ENCODE measurements around the gene CHST4.
"Not testable (repeated sequence)": the region's sequence is repeated elsewhere in the genome, so short reads cannot be mapped to it uniquely, and the experiment has no call there.

CHST4 gene

DNA sequence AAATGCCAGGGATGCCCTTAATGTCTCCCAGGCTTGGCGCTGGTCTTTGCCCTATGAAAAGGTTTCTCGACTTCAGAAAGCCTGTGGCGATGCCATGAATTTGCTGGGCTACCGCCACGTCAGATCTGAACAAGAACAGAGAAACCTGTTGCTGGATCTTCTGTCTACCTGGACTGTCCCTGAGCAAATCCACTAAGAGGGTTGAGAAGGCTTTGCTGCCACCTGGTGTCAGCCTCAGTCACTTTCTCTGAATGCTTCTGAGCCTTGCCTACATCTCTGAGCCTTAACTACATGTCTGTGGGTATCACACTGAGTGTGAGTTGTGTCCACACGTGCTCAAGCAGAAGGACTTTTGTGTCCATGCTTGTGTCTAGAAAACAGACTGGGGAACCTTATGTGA, 11.4 kb downstream of the CHST4 start:
- no peak overlapping the region for H3K4me2 ChIP-seq
- no peaks in the 10 kb centered on the region for H3K4me1 ChIP-seq
- H3K27me3 ChIP-seq: no peaks in the 10 kb centered on the region
- H3K36me3 ChIP-seq: no peaks in the 10 kb centered on the region
- no peak overlapping the region for H3K9ac ChIP-seq
- no peak for TF ChIP-seq Cebpa-rat (IDR thresholded peaks at IDR 0.05)
- H3K9me3 ChIP-seq (replicated peaks in 1 of 11): no peaks in the 10 kb centered on the region
- H3K27ac ChIP-seq: no peak overlapping the region
- no peak overlapping the region for H3K4me3 ChIP-seq
- no peaks in the 10 kb centered on the region for H4K20me1 ChIP-seq

DNA sequence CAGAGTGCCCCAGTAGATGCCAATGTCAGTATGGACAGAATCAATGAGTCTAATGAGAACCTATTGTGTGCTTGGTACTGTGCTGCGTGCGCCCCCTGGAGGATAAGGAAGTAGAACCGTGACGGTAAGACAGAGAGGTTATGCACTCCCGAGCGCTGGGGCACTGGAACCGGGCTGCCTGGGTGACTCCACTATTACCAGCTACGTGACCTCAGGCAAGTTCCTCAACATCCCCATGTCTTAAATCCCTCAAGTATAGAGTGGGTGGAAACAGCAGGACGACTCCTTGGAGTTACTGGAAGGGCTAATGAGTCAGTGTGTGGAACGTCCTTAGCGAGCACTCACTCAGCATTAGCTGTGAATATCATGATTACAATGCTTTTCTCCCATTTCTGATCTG, 16.2 kb downstream of the CHST4 start:
- Histone ChIP-seq H3K27ac (no peak overlapping the region), H3K4me2 (no peak overlapping the region), H3K36me3 (no peaks in the 10 kb centered on the region), H4K20me1 (no peaks in the 10 kb centered on the region), H3K9ac (no peak overlapping the region), H3K27me3 (no peaks in the 10 kb centered on the region), H3K9me3 (replicated peaks in 1 of 11) (no peaks in the 10 kb centered on the region), H3K4me3 (no peak overlapping the region), H3K4me1 (no peaks in the 10 kb centered on the region)
- no peak for TF ChIP-seq Cebpa-rat (IDR thresholded peaks at IDR 0.05)

- no peaks in the 10 kb centered on the region for H4K20me1 ChIP-seq
- H3K4me1 ChIP-seq: no peaks in the 10 kb centered on the region
- no peaks in the 10 kb centered on the region for H3K27me3 ChIP-seq
- TF ChIP-seq Cebpa-rat (IDR thresholded peaks at IDR 0.05): no peak
- peaks cover 0 to 14% (median 4%) of the 10 kb centered on the region in 11 experiments; a peak in 4 of 22 replicates for H3K9me3 ChIP-seq (replicated peaks in 1 of 11)
- H3K4me2 ChIP-seq: no peak overlapping the region
- no peak overlapping the region for H3K9ac ChIP-seq
- H3K4me3 ChIP-seq: no peak overlapping the region
- no peaks in the 10 kb centered on the region for H3K36me3 ChIP-seq
- no peak overlapping the region for H3K27ac ChIP-seq
Observed at GRCh38 chr16:71547168-71547567, 20.9 kb downstream of the CHST4 start.

- peaks cover 0 to 14% (median 4%) of the 10 kb centered on the region in 11 experiments; a peak in 4 of 22 replicates for H3K9me3 ChIP-seq (replicated peaks in 1 of 11)
- H3K36me3 ChIP-seq: no peaks in the 10 kb centered on the region
- no peak for TF ChIP-seq Cebpa-rat (IDR thresholded peaks at IDR 0.05)
- no peak overlapping the region for H3K9ac ChIP-seq
- no peaks in the 10 kb centered on the region for H3K27me3 ChIP-seq
- H3K4me2 ChIP-seq: no peak overlapping the region
- H3K27ac ChIP-seq: no peak overlapping the region
- H3K4me1 ChIP-seq: peaks cover 0 to 8% (median 0%) of the 10 kb centered on the region in 10 experiments; a peak in 2 of 20 replicates
- H3K4me3 ChIP-seq: no peak overlapping the region
- no peaks in the 10 kb centered on the region for H4K20me1 ChIP-seq
Observed at GRCh38 chr16:71552698-71553503, 26.7 kb downstream of the CHST4 start.

DNA sequence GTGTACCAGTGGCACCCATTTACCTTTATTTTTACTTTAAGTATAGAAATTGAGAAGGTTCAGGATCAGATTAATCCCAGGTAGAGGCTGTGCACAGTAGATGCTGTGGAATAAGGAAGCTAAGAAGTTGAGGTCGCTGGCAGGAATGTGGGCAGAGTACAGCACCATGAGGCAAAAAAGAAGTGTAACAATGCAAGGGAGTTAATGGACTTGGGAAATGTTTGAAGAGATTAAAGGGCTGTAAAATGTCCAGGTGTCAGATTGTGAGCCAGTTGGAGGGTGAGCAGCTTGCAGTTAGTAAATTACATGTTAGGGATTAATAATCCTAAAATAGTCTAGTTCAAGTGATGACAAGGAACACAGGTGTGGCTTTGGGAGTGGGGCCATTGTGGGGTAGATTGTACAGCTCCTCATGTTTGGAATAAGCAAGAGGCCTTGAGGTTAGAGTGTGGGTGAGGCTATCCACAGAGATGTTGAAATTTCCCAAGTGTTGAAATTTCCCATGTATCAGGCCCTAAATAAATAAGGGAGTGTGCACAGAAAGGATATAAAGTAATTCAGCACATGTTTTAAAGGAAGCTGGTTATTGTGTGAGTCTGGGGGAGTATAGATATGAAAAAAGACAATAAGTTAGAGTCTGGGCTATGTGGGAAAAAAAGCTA, 29.1 kb downstream of the CHST4 start:
- Histone ChIP-seq H3K4me3 (no peak overlapping the region), H3K36me3 (no peaks in the 10 kb centered on the region), H4K20me1 (no peaks in the 10 kb centered on the region), H3K9ac (no peak overlapping the region), H3K4me2 (no peak overlapping the region), H3K9me3 (replicated peaks in 1 of 11) (peaks cover 0 to 10% (median 1%) of the 10 kb centered on the region in 11 experiments; a peak in 6 of 22 replicates), H3K27ac (no peak overlapping the region), H3K4me1 (peaks cover 0 to 8% (median 0%) of the 10 kb centered on the region in 10 experiments; a peak in 2 of 20 replicates), H3K27me3 (no peaks in the 10 kb centered on the region)
- no peak for TF ChIP-seq Cebpa-rat (IDR thresholded peaks at IDR 0.05)

DNA sequence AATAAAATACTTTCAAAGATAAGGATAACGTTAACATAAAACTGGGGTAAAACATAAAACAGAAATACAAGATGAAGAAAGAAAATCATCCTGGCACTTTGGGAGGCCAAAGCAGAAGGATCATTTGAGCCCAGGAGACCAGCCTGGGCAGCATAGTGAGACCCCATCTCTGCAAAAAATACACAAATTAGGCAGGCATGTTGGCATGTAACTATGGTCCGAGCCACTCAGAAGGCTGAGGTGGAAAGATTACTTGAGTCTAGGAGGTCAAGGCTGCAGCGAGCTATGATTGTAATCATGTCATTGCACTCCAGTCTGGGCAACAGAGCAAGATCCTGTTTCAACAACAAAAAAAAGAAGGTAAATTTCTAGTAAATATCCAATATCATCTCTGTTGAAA, 31.1 kb downstream of the CHST4 start:
- Histone ChIP-seq H3K27ac (no peak overlapping the region), H3K4me3 (no peak overlapping the region), H3K36me3 (no peaks in the 10 kb centered on the region), H3K9ac (no peak overlapping the region), H3K4me1 (peaks cover 0 to 8% (median 0%) of the 10 kb centered on the region in 10 experiments; a peak in 2 of 20 replicates), H4K20me1 (no peaks in the 10 kb centered on the region), H3K27me3 (no peaks in the 10 kb centered on the region), H3K4me2 (no peak overlapping the region), H3K9me3 (replicated peaks in 1 of 11) (peaks cover 16 to 30% (median 20%) of the 10 kb centered on the region in 11 experiments)
- TF ChIP-seq Cebpa-rat (IDR thresholded peaks at IDR 0.05): no peak

DNA sequence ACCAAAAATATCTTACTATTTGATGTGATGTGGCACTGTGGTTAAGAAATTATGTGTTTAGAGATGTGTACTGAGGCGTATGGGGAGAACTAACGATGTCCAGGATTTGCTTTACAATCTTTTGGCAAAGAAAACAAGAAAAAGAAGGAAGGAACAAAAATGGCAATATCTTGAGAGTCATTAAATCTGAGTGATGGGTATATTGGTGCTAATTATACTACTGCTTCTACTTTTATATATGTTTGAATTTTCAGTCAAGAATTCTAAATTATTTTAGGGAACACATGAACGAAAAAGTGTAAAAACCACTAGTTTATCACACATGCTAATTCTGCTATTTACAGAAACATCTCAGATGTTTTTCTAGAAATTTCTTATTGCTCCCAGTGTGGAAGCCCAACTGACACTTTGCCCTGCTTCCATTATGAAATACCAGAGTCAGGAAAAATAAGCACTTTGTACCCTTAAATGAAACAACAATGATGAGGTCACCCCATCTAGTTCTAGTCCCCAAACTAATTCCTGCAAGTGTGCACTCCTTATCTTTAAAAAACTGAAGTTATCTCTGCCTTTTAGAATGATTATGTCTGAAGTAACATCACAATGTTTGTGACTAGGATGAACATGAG, 31.8 kb downstream of the CHST4 start:
- H3K9me3 ChIP-seq (replicated peaks in 1 of 11): peaks cover 23 to 37% (median 28%) of the 10 kb centered on the region in 11 experiments
- TF ChIP-seq Cebpa-rat (IDR thresholded peaks at IDR 0.05): no peak

DNA sequence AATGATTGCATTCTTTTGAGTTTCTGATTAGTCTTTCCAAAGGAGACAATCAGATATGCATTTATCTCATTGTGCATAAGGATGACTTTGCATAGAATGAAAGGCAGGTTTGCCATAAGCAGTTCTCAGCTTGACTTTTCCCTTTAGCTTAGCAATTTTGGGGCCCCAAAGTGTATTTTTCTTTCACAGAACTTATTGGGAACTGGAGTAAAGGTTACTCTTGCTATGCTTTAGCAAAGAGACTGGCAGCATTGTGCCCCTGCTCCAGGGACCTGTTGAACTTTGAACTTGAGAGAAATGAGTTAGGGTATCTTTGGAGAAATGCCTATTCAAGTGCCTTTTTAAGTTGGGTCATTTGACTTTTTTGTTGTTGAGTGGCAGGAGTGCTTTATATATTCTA, 33.6 kb downstream of the CHST4 start:
- Histone ChIP-seq H3K4me1 (peaks cover 6 to 11% (median 9%) of the 10 kb centered on the region in 10 experiments; a peak in 18 of 20 replicates), H4K20me1 (no peaks in the 10 kb centered on the region), H3K9ac (no peak overlapping the region), H3K4me2 (no peak overlapping the region), H3K27ac (no peak overlapping the region), H3K9me3 (replicated peaks in 1 of 11) (peaks cover 26 to 40% (median 30%) of the 10 kb centered on the region in 11 experiments), H3K27me3 (no peaks in the 10 kb centered on the region), H3K4me3 (no peak overlapping the region), H3K36me3 (no peaks in the 10 kb centered on the region)
- TF ChIP-seq Cebpa-rat (IDR thresholded peaks at IDR 0.05): no peak

More for the DNA sequence above, 31.8 kb downstream of the CHST4 start:
- H4K20me1 ChIP-seq: no peaks in the 10 kb centered on the region
- peaks cover 0 to 4% (median 0%) of the 10 kb centered on the region in 10 experiments; a peak in 1 of 20 replicates for H3K4me1 ChIP-seq
- H3K4me2 ChIP-seq: no peak overlapping the region
- H3K9ac ChIP-seq: no peak overlapping the region
- H3K27me3 ChIP-seq: no peaks in the 10 kb centered on the region
- H3K27ac ChIP-seq: no peak overlapping the region
- H3K36me3 ChIP-seq: no peaks in the 10 kb centered on the region
- no peak overlapping the region for H3K4me3 ChIP-seq

DNA sequence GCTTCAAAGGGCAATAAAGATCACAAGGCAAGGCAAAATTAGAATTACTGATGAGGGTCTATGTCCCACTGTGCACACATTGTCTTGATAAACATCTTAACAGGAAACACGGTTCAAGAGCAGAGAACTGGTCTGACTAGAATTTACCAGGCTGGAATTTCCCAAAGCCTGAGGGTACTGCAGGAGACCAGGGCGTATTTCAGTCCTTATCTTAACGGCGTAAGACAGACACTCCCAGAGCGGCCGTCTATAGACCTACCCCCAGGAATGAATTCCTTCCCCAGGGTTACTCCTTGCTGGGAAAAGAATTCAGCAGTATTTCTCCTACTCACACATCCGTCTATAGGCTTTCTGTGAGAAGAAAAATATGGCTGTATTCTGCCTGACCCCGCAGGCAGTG, 35.7 kb downstream of the CHST4 start:
- H3K9me3 ChIP-seq (replicated peaks in 1 of 11): peaks cover 26 to 40% (median 30%) of the 10 kb centered on the region in 11 experiments
- H3K4me1 ChIP-seq: peaks cover 18 to 28% (median 22%) of the 10 kb centered on the region in 10 experiments
- H3K9ac ChIP-seq, H3K36me3 ChIP-seq, H3K27me3 ChIP-seq, H3K27ac ChIP-seq, H4K20me1 ChIP-seq, H3K4me2 ChIP-seq, H3K4me3 ChIP-seq: not testable (repeated sequence)

Measured in BLaER1 treated with 17β-estradiol and CSF1 and Interleukin-3, amounts not matched to agents 10 nM and 100 nM (cell line).